BE2C (cell line): ENCODE data around the gene CPSF4.
A peak's percentile ranks its signal among the peaks of the same experiment; 100 is the strongest.
"Not testable (repeated sequence)": the region's sequence is repeated elsewhere in the genome, so short reads cannot be mapped to it uniquely, and the experiment has no call there.

Source experiments
- DNase-seq: peaks from one replicate; pipeline ENCODE4 v3.0.0-alpha.2; 2020
- H3K27me3 ChIP-seq: fragments of 250-450 bp; sonication (Bioruptor Pico); 2 replicates; pipeline ENCODE4 v1.5.1; 2020; ENCODE audit warnings: mild to moderate bottlenecking
- H3K36me3 ChIP-seq: fragments of 250-450 bp; sonication (Bioruptor Pico); 2 replicates; pipeline ENCODE4 v1.5.1; 2020; ENCODE audit warnings: mild to moderate bottlenecking
- H3K4me1 ChIP-seq: fragments of 250-450 bp; sonication (Bioruptor Pico); 2 replicates; pipeline ENCODE4 v1.5.1; 2020
- H3K4me3 ChIP-seq: 2 replicates; pipeline ENCODE4 v1.5.1; 2011; ENCODE audit warnings: low read depth, low read length
- H3K9me3 ChIP-seq: fragments of 250-450 bp; sonication (Bioruptor Pico); 2 replicates; pipeline ENCODE4 v1.5.1; 2020
- TF ChIP-seq, protein P1 (sequence below): IDR thresholded peaks from 2 replicates; pipeline ENCODE4 v1.5.1; 2012; ENCODE audit warnings: mild to moderate bottlenecking, low read depth, low read length

The CPSF4 gene

DNA sequence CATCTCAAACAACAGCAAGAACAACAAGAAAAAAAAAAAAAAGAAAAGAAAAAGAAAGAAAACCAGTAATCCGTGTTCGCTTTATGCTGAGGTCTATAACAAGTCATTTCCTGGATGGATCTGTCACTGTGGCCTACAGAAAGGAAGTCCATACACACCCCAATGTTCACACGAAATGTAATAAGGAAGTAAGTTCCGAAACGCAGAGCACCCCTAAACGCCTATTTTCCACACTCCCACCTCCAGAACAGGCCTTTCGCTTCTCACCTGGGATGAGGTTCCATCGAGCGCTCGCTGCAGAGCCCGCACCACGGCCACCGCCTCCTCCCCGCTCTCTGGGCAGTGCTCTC is 60.6 kb downstream of the CPSF4 start:
- peak overlapping the region; percentile 95 for H3K4me3 ChIP-seq
- H3K27me3 ChIP-seq, result no peaks in the 10 kb centered on the region
- H3K4me1 ChIP-seq, result no peaks in the 10 kb centered on the region
- DNase-seq, result no peak
- no peaks in the 10 kb centered on the region for H3K9me3 ChIP-seq
- H3K36me3 ChIP-seq, result peaks cover 30% of the 10 kb centered on the region
- TF ChIP-seq, protein P1, sequence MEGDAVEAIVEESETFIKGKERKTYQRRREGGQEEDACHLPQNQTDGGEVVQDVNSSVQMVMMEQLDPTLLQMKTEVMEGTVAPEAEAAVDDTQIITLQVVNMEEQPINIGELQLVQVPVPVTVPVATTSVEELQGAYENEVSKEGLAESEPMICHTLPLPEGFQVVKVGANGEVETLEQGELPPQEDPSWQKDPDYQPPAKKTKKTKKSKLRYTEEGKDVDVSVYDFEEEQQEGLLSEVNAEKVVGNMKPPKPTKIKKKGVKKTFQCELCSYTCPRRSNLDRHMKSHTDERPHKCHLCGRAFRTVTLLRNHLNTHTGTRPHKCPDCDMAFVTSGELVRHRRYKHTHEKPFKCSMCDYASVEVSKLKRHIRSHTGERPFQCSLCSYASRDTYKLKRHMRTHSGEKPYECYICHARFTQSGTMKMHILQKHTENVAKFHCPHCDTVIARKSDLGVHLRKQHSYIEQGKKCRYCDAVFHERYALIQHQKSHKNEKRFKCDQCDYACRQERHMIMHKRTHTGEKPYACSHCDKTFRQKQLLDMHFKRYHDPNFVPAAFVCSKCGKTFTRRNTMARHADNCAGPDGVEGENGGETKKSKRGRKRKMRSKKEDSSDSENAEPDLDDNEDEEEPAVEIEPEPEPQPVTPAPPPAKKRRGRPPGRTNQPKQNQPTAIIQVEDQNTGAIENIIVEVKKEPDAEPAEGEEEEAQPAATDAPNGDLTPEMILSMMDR, result no peak

DNA sequence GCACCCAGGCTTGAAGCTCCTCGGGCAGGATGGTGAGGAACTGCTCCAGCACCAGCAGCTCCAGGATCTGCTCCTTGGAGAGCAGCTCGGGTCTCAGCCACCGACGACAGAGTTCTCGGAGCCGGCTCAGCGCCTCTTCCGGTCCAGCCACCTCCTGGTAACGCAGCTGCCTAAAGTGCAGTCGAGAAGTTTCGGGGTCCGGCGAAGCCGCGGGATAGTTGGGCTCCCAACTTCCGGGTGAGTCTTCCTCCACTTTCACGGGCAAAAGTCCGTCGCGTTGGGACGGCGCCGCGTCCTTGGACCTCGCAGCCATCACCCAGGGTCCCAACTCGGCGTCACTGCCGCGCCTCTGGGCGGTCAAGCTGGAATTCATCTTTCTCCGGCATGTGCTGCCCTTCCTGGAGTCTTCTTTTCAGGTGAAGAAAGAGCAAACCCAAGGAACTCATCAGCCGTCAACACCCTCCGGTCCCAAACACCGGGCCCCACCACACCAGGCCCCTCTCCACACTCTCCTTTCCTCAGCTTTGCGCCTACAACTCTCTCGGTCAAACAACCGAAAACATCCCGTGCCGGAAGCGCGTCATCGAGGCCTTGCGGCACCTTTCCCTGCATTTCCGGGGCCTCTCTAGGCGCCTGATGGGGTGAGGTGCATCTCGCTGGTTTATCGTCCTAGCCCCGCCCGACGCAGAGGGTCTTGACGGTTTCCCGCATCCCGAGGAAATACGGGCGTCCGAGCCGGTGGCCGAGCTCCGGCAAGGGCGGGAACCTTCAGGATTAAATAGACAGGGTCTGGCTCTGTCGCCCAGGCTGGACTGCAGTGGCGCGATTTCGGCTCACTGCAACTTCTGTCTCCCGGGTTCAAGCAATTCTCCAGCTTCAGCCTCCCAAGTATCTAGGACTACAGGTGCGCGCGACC is 61.2 kb downstream of the CPSF4 start, which contains the start of gene ZNF394:
ZNF394 (minus strand) TSS at position 561 of the 916 bp plus-strand sequence; CDS start at position 373, 188 bp downstream.
- Histone ChIP-seq H3K4me1 (no peaks in the 10 kb centered on the region), H3K9me3 (no peaks in the 10 kb centered on the region), H3K4me3 (peak within 1 kb of the TSS; percentile 95), H3K27me3 (no peaks in the 10 kb centered on the region), H3K36me3 (peaks cover 24% of the 10 kb centered on the region)
- TF ChIP-seq, protein P1, result no peak
- DNase-seq, result peak; percentile 93

DNA sequence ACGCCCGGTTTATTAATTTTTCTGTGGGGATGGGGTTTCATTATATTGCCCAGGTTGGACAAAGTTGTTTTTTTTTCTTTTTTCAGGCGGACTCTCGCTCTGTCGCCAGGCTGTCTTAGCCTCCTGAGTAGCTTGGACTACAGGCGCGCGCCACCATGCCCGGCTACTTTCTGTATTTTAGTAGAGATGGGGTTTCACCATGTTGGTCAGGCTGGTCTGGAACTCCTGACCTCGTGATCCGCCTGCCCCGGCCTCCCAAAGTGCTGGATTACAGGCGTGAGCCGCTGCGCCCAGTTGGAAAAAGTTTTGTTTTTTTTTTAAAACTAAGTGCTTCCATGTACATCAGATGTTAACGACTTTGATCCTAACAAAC is 61.9 kb downstream of the CPSF4 start:
- Histone ChIP-seq H3K36me3 (peaks cover 19% of the 10 kb centered on the region), H3K9me3 (no peaks in the 10 kb centered on the region), H3K27me3 (no peaks in the 10 kb centered on the region), H3K4me1 (no peaks in the 10 kb centered on the region), H3K4me3 (peak overlapping the region; percentile 95)
- TF ChIP-seq, protein P1, result no peak
- no peak for DNase-seq

DNA sequence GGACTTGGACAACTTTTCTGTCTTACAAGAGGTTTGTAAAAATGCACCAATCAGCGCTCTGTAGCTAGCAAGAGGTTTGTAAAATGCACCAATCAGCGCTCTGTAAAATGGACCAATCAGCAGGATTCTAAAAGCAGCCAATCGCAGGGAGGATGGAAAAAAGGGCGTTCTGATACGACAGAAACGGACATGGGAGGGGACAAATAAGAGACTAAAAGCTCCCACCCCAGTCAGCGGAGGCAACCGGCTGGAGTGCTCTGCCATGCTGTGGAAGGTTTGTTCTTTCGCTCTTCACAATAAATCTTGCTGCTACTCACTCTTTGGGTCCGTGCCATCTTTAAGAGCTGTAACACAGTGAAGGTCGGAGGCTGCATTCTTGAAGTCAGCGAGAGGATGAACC is 62.5 kb downstream of the CPSF4 start:
- peaks cover 13% of the 10 kb centered on the region for H3K36me3 ChIP-seq
- peak; percentile 28 for DNase-seq
- not testable (repeated sequence) for H3K4me3 ChIP-seq, H3K4me1 ChIP-seq, H3K27me3 ChIP-seq, H3K9me3 ChIP-seq

DNA sequence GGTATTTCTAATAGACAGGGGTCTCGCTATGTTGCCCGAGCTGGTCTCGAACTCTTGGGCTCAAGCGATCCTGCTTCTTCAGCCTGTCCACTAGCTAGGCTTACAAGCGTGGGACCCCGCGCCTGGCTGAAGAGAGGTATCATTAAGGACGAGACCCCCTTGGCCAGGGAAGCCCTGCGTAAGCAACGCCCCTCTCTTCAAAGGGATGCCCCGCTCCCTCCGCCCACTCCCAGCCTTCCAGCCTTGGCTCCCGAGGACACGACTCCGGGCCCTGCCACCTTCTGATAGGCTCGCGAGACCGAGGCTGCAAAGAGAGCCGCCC is 65.5 kb downstream of the CPSF4 start:
- Histone ChIP-seq H3K4me3 (peak overlapping the region; percentile 80), H3K36me3 (no peaks in the 10 kb centered on the region; the same call in 1 of the 2 replicates), H3K4me1 (peaks cover 5% of the 10 kb centered on the region; the same call in 1 of the 2 replicates), H3K9me3 (no peaks in the 10 kb centered on the region), H3K27me3 (no peaks in the 10 kb centered on the region)
- TF ChIP-seq, protein P1, result no peak
- peak; percentile 100 for DNase-seq

DNA sequence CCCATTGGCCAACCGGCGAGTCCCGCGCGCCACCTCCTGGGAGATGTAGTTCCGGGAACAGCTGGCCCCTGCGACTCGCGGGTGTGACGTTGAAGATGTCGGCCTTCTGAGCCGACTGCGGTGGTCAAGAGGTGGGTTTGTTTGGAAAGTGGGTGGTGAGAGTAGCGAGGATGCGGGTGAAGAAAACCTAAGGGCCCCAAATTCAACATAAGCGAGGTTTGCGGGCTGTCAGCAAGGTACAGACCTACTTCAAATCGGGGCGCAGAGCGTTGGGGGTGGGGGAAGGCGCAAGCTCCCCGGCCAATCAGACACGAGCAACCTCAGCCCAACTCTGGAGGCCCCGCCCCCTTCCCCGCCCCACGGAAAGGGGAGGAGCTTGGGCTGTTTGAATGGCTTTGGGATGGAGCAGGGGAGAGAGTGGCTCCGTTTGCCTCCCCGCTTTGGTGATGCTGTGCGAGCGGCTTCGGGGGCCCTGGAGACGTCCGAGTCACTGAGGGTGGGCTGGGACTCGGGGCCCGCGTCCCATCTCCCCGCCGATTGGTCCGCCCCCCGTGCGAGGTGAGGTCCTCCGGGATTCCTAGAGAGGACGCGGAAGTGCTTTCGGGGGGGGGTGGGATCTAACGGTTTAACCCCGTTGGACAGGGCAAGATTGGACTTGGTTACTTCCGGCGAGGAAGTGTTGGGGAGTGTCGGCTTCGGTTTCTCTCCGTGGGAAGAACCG is 66.0 kb downstream of the CPSF4 start, which contains the start of gene ZKSCAN5:
ZKSCAN5 (plus strand) TSS at position 60 of the 721 bp plus-strand sequence. CDS start 1,383 bp downstream, outside the sequence.
- H3K4me1 ChIP-seq, result peaks cover 5% of the 10 kb centered on the region; the same call in 1 of the 2 replicates
- peak; percentile 94 for DNase-seq
- peak within 1 kb of the TSS; percentile 80 for H3K4me3 ChIP-seq
- TF ChIP-seq, protein P1, result no peak
- H3K9me3 ChIP-seq, result no peaks in the 10 kb centered on the region
- H3K36me3 ChIP-seq, result no peaks in the 10 kb centered on the region; the same call in 1 of the 2 replicates
- H3K27me3 ChIP-seq, result no peaks in the 10 kb centered on the region
